Panc1 (cell line): ENCODE data around the gene KAZALD1. TPM values are rescaled to one million over a fixed set of nuclear protein-coding genes. Genes with fewer than 3 reads are reported as not detected.

Source experiments
- ATAC-seq: fragments of 200-7000 bp; cut with Tn5 transposase; 2 replicates; pipeline ENCODE4 v1.9.1; 2020; ENCODE audit warnings: mild to moderate bottlenecking, moderate library complexity
- BruUV-seq: library from RNA; stranded (reverse); fragments of 400-500 nt; replicated peaks from 2 replicates; lab custom pipeline; 2021; lab: Mats Ljungman, UMichigan
- CTCF ChIA-PET: fragments of 300-600 bp; sonication (Branson Sonifier 250); formaldehyde crosslinking; loops from one replicate; lab custom pipeline; 2022; ENCODE audit warnings: antibody characterized with exemption; lab: Charles Lee
- POLR2A ChIA-PET: fragments of 300-600 bp; sonication (Branson Sonifier 250); formaldehyde crosslinking; loops from one replicate; lab custom pipeline; 2022; ENCODE audit warnings: antibody characterized with exemption; lab: Charles Lee
- DNase-seq: peaks from one replicate; pipeline ENCODE4 v3.0.0-alpha.2; 2010; ENCODE audit warnings: low read depth, low spot score
- H3K27ac ChIP-seq: 2 replicates; pipeline ENCODE4 v1.5.1; 2011; ENCODE audit warnings: mild to moderate bottlenecking, low read length, inconsistent platforms
- H3K27me3 ChIP-seq: fragments of 200-500 bp; sonication (Bioruptor generic); 2 replicates; pipeline ENCODE4 v1.6.0; 2014; ENCODE audit warnings: low read length, inconsistent platforms; ENCODE audit not compliant: control insufficient read depth, insufficient read depth
- H3K36me3 ChIP-seq: fragments of 200-500 bp; sonication (Bioruptor generic); 2 replicates; pipeline ENCODE4 v1.5.1; 2014; ENCODE audit warnings: inconsistent platforms, mild to moderate bottlenecking, low read length, moderate library complexity; ENCODE audit not compliant: control insufficient read depth, insufficient read depth
- H3K4me1 ChIP-seq: 2 replicates; pipeline ENCODE4 v1.5.1; 2011; ENCODE audit warnings: inconsistent platforms, mild to moderate bottlenecking, low read length, moderate library complexity; ENCODE audit not compliant: control insufficient read depth, insufficient read depth
- H3K4me3 ChIP-seq, 2 experiments: 2 replicates each; pipeline ENCODE4 v1.5.1; 2011 to 2012; ENCODE audit warnings: low read depth in 2 of 2, low read length in 2 of 2, mild to moderate bottlenecking in 2 of 2, inconsistent platforms in 1 of 2, moderate library complexity in 1 of 2
- H3K9me3 ChIP-seq: fragments of 200-500 bp; sonication (Bioruptor generic); 2 replicates; pipeline ENCODE4 v1.5.1; 2014; ENCODE audit warnings: low read depth, mild to moderate bottlenecking, inconsistent platforms, low read length, moderate library complexity; ENCODE audit not compliant: control insufficient read depth, insufficient read depth
- POLR2AphosphoS5 ChIP-seq: IDR thresholded peaks from 2 replicates; pipeline ENCODE4 v1.6.1; 2012; ENCODE audit warnings: mild to moderate bottlenecking, low read depth, low read length, moderate library complexity
- SIN3A ChIP-seq: IDR thresholded peaks from 2 replicates; pipeline ENCODE4 v1.6.1; 2012; ENCODE audit warnings: low read depth, mild to moderate bottlenecking, low read length, moderate library complexity, borderline replicate concordance; ENCODE audit not compliant: insufficient read depth
- TCF7L2 ChIP-seq: IDR thresholded peaks from 2 replicates; pipeline ENCODE4 v1.6.1; 2011; ENCODE audit warnings: mild to moderate bottlenecking, low read depth, low read length, inconsistent platforms
- in situ Hi-C: cut with HindIII; loops from 2 replicates; pipeline ENCODE4 v1.10.0; 2016; ENCODE audit warnings: low sequenced_read_pairs, low pct_unique_long_range_greater_than_20kb
- intact Hi-C: fragments of 100-400 bp; cut with micrococcal nuclease; formaldehyde crosslinking; loops from one replicate; pipeline ENCODE4 v1.10.0; 2022; ENCODE audit not compliant: unreplicated experiment
- total RNA-seq: library from RNA; stranded (reverse); gene quantifications from one replicate; pipeline ENCODE4 v1.2.1, GENCODE V29; 2021; ENCODE audit not compliant: unreplicated experiment
- TF ChIP-seq, protein P1 (sequence below): fragments of 450-650 bp; IDR thresholded peaks from 2 replicates; pipeline ENCODE4 v1.5.1; 2017; ENCODE audit warnings: mild to moderate bottlenecking
- TF ChIP-seq, protein P2 (sequence below), 2 experiments: IDR thresholded peaks; 2 replicates each; pipeline ENCODE4 v1.6.1; 2011 to 2012; ENCODE audit warnings: low read depth in 2 of 2, control low read depth in 1 of 2, low read length in 1 of 2, mild to moderate bottlenecking in 1 of 2, moderate library complexity in 1 of 2; ENCODE audit not compliant: insufficient read depth in 1 of 2

Gene KAZALD1
- total RNA-seq, 1 experiment from 2014 or later: 21.2 TPM

DNA sequence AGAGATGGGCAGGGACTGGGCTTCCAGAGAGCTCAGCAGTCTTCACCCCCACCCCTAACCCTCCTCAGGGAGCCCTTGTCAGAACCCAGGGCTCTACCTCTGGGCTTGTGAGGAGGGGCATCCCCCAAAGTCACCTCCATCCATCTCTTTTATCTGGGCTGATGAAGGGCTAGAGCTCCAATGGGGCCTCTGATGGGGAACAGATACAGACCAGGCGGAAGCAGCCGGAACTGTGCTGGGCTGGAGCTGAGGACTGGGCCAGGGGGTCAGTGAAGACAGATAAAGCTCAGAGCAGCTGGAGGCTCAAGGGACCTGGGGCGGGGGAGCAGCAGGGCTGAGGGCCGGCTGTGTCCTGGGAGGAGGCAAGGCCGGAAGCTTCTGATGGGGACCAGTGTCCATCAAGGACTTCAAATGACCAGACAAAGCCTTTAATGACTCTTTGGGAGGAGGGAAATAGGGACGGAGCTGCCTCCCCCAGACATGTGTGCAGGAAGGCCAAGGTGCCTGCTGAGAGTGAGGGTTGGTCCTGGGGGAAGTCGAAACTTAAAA lies 10.2 kb downstream of the KAZALD1 start:
- ATAC-seq: no peak
- H3K4me3 ChIP-seq: no peak overlapping the region
- TF ChIP-seq POLR2AphosphoS5 (no peak), SIN3A (no peak), TCF7L2 (no peak)
- TF ChIP-seq, protein P1, sequence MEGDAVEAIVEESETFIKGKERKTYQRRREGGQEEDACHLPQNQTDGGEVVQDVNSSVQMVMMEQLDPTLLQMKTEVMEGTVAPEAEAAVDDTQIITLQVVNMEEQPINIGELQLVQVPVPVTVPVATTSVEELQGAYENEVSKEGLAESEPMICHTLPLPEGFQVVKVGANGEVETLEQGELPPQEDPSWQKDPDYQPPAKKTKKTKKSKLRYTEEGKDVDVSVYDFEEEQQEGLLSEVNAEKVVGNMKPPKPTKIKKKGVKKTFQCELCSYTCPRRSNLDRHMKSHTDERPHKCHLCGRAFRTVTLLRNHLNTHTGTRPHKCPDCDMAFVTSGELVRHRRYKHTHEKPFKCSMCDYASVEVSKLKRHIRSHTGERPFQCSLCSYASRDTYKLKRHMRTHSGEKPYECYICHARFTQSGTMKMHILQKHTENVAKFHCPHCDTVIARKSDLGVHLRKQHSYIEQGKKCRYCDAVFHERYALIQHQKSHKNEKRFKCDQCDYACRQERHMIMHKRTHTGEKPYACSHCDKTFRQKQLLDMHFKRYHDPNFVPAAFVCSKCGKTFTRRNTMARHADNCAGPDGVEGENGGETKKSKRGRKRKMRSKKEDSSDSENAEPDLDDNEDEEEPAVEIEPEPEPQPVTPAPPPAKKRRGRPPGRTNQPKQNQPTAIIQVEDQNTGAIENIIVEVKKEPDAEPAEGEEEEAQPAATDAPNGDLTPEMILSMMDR: no peak
- TF ChIP-seq, protein P2, sequence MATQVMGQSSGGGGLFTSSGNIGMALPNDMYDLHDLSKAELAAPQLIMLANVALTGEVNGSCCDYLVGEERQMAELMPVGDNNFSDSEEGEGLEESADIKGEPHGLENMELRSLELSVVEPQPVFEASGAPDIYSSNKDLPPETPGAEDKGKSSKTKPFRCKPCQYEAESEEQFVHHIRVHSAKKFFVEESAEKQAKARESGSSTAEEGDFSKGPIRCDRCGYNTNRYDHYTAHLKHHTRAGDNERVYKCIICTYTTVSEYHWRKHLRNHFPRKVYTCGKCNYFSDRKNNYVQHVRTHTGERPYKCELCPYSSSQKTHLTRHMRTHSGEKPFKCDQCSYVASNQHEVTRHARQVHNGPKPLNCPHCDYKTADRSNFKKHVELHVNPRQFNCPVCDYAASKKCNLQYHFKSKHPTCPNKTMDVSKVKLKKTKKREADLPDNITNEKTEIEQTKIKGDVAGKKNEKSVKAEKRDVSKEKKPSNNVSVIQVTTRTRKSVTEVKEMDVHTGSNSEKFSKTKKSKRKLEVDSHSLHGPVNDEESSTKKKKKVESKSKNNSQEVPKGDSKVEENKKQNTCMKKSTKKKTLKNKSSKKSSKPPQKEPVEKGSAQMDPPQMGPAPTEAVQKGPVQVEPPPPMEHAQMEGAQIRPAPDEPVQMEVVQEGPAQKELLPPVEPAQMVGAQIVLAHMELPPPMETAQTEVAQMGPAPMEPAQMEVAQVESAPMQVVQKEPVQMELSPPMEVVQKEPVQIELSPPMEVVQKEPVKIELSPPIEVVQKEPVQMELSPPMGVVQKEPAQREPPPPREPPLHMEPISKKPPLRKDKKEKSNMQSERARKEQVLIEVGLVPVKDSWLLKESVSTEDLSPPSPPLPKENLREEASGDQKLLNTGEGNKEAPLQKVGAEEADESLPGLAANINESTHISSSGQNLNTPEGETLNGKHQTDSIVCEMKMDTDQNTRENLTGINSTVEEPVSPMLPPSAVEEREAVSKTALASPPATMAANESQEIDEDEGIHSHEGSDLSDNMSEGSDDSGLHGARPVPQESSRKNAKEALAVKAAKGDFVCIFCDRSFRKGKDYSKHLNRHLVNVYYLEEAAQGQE (IDR thresholded peaks at IDR 0.05; ENCODE audit: insufficient read depth in 1 of 2, low read depth in 2 of 2, low read length in 1 of 2): no peak
- BruUV-seq: no TSS peak
- no peak for DNase-seq
- H3K4me1 ChIP-seq: no peaks in the 10 kb centered on the region
- CTCF ChIA-PET: no interaction called here
- H3K27me3 ChIP-seq: no peaks in the 10 kb centered on the region
- no peak overlapping the region for H3K27ac ChIP-seq
- POLR2A ChIA-PET: interaction anchor here (0.5 kb wide), 1 partner anchor 14 kb away, joined by 10 read pairs; no protein-coding TSS in a partner anchor
- intact Hi-C loops: no loop called here
- in situ Hi-C loops: no loop called here
- no peaks in the 10 kb centered on the region for H3K9me3 ChIP-seq
- H3K36me3 ChIP-seq: no peaks in the 10 kb centered on the region

DNA sequence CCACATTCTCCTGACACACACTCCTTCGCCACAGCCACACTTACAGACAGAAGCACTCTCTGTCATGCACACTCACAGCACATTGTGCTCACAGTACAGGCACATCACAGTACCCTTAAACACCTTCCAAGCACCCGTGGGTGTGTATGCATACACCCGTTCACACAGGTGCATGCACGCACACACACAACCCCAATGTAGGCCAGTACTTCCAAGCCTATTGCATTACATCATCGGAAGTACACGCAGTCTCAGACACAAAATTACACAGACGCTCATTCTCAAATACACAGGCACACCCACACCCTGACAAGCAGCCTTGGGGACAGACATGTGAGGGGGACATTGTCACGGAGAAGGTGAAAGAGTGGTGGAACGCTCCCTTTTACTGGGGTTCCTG lies 11.1 kb downstream of the KAZALD1 start:
- ATAC-seq (no peak), DNase-seq (no peak)
- Histone ChIP-seq H3K4me1 (no peaks in the 10 kb centered on the region), H3K36me3 (no peaks in the 10 kb centered on the region), H3K4me3 (no peak overlapping the region), H3K27me3 (no peaks in the 10 kb centered on the region), H3K27ac (no peak overlapping the region), H3K9me3 (no peaks in the 10 kb centered on the region)
- ChIA-PET CTCF (no interaction called here), POLR2A (no interaction called here)
- in situ Hi-C loops: no loop called here
- BruUV-seq: no TSS peak
- TF ChIP-seq SIN3A: no peak
- TF ChIP-seq, protein P2 (IDR thresholded peaks at IDR 0.05; ENCODE audit: insufficient read depth in 1 of 2, low read depth in 2 of 2, low read length in 1 of 2): no peak
- TF ChIP-seq, protein P1: no peak
- TF ChIP-seq TCF7L2: no peak
- no peak for TF ChIP-seq POLR2AphosphoS5
- intact Hi-C loops: no loop called here
